Measurements from ENCODE around the gene CCNB2.

DNA sequence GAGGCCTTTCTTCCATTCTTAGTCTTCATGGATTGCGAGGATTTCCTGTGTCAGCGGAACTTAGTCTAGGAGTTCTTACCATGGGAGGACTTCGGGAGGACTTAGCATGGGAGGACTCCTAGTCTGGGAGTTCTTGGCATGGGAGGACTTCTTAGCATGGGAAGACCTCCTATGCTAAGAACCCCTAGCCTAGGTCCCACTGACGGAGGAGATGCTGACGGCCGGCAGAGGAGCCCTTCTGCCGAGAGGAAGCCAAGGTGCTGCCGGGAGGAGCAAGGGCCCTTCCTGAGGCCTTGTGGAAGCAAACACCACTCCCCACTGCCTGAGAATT is 66.1 kb downstream of the CCNB2 start:
- TF ChIP-seq CTCF (IDR thresholded peaks at IDR 0.05) (no peak), POLR2AphosphoS5 (IDR thresholded peaks at IDR 0.05; ENCODE audit: low read depth, low read length) (no peak), GABPA (IDR thresholded peaks at IDR 0.05; ENCODE audit: low read depth) (no peak), USF2 (IDR thresholded peaks at IDR 0.05; ENCODE audit: borderline replicate concordance, low read depth, low read length) (no peak), RFX5 (IDR thresholded peaks at IDR 0.05; ENCODE audit: low read length) (no peak)
